Kidney (tissue), 14 donors: ENCODE results near the gene TMEM101. TPM values are rescaled to one million over a fixed set of nuclear protein-coding genes. Genes with fewer than 3 reads are reported as not detected.
"Not testable (repeated sequence)": the region's sequence is repeated elsewhere in the genome, so short reads cannot be mapped to it uniquely, and the experiment has no call there.

ENCODE experiments used
- DNase-seq, 5 donors: peaks; one replicate each; pipeline ENCODE4 v3.0.0-alpha.2; 2013 to 2020
- FAIRE-seq: peaks from 2 replicates; lab custom pipeline; 2012; peaks lifted over from hg19 to GRCh38; lab: Jason Lieb, UNC
- H3K27ac ChIP-seq, 2 donors: one replicate each; pipeline ENCODE4 v1.7.0; 2013; ENCODE audit warnings: low read depth in 2 of 2, low read length in 2 of 2, inconsistent platforms in 1 of 2
- H3K27me3 ChIP-seq: one replicate; pipeline ENCODE4 v1.7.1; 2013; ENCODE audit warnings: low read length, inconsistent platforms; ENCODE audit not compliant: control insufficient read depth, insufficient read depth
- H3K36me3 ChIP-seq, 3 donors: one replicate each; pipeline versions ENCODE4 v1.7.0 to v1.7.1; 2013; ENCODE audit warnings: low read length in 3 of 3, control low read depth in 1 of 3, inconsistent platforms in 1 of 3; ENCODE audit not compliant: insufficient read depth in 3 of 3, control insufficient read depth in 2 of 3
- H3K4me1 ChIP-seq, 3 donors: one replicate each; pipeline versions ENCODE4 v1.7.0 to v1.7.1; 2013; ENCODE audit warnings: low read length in 3 of 3, inconsistent platforms in 1 of 3, low read depth in 1 of 3; ENCODE audit not compliant: control insufficient read depth in 2 of 3, insufficient read depth in 2 of 3
- H3K4me3 ChIP-seq, 3 donors: one replicate each; pipeline versions ENCODE4 v1.7.0 to v1.8.1; 2013; ENCODE audit warnings: low read length in 3 of 3, control low read depth in 1 of 3, inconsistent platforms in 1 of 3
- H3K9ac ChIP-seq, 3 donors: one replicate each; pipeline versions ENCODE4 v1.7.0 to v1.7.1; 2013; ENCODE audit warnings: low read length in 3 of 3, control low read depth in 1 of 3, inconsistent platforms in 1 of 3
- H3K9me3 ChIP-seq, 3 donors: one replicate each; pipeline versions ENCODE4 v1.7.0 to v1.7.1; 2013; ENCODE audit warnings: low read length in 3 of 3, control low read depth in 1 of 3, inconsistent platforms in 1 of 3; ENCODE audit not compliant: control insufficient read depth in 2 of 3, insufficient read depth in 1 of 3
- intact Hi-C: fragments of 100-400 bp; cut with DNase I; formaldehyde crosslinking; loops from one replicate; pipeline ENCODE4 v1.11.1; 2022
- polyA plus RNA-seq: library from polyadenylated mRNA; stranded (reverse); fragments of 350-450 nt; fragmentation: Illumina TruSeq; extraction: RNeasy Lipid Tissue Mini Kit (QIAGEN cat#74804); gene quantifications from one replicate; pipeline ENCODE4 v1.2.3, GENCODE V29; 2014; ENCODE audit warnings: low read depth, low replicate concordance; ENCODE audit not compliant: insufficient read depth
- total RNA-seq: library from RNA; stranded (reverse); fragmentation: NEBNext Ultra II Directional; extraction: Animal tissue kit (Norgen Biotek cat#: 25700); gene quantifications from one replicate; pipeline ENCODE4 v1.2.1, GENCODE V29; 2021
- TF ChIP-seq, protein P1 (sequence below): IDR thresholded peaks from 3 replicates; pipeline ENCODE4 v1.5.1; 2012; ENCODE audit warnings: mild to moderate bottlenecking, moderate library complexity, borderline replicate concordance; ENCODE audit not compliant: insufficient read depth; ENCODE audit errors: extremely low read depth
- donor health status: control.
- donor health status: control.
- donor health status: control.
- donor health status: control.
- donor health status: control.
- donor health status: DM: yes; HTN: yes; CAD: no.
- donor health status: Normal renal cell carcinoma (clear cell type).

The TMEM101 gene
- total and polyA plus RNA-seq, 2 donors from 2014 or later, result 31.2 to 111 TPM

DNA sequence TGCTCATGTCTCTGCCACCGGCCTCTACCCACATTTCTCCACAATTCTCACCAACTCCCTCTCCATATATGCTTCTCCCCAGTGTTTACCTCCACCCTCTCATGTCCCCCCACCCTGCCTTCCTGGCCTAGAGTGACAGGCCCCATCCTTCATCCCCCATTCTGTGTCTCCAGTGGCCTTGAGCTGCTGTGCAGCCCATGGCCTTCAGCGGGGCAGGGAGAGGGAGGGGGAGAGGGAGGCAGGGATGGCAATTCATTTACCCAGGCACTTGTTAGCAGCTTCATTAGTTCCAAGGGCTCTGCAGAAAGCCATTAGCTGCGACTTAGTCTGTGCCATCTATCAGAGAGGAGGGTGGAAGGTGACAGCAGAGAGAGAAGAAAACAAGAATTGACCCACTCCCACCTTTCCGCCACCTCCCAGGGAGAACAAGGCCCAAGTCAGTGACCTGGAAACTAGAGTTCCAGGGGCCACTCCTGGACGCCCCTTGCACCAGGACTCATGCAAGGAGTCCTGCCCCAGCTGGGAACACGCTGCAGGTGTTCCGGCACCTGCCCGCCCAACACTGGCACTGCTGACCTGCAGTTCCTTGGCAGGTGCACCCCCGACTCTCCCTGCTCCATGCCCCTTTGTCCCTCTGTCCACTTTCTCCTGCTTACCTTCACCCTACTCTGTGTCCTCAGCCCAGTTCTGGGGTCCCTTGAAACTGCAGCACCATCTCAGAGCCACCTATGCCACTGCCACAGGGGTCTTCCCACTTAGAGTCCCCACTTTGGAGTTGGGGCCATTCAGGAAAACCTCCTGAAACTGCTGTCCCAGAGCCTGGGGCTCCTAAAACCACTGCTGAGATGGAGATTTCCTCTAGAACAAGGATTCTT lies 37.6 kb downstream of the TMEM101 start:
- TF ChIP-seq, protein P1, sequence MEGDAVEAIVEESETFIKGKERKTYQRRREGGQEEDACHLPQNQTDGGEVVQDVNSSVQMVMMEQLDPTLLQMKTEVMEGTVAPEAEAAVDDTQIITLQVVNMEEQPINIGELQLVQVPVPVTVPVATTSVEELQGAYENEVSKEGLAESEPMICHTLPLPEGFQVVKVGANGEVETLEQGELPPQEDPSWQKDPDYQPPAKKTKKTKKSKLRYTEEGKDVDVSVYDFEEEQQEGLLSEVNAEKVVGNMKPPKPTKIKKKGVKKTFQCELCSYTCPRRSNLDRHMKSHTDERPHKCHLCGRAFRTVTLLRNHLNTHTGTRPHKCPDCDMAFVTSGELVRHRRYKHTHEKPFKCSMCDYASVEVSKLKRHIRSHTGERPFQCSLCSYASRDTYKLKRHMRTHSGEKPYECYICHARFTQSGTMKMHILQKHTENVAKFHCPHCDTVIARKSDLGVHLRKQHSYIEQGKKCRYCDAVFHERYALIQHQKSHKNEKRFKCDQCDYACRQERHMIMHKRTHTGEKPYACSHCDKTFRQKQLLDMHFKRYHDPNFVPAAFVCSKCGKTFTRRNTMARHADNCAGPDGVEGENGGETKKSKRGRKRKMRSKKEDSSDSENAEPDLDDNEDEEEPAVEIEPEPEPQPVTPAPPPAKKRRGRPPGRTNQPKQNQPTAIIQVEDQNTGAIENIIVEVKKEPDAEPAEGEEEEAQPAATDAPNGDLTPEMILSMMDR, result no peak
- Histone ChIP-seq H3K4me3 (no peak overlapping the region), H3K9me3 (no peaks in the 10 kb centered on the region), H3K27ac (no peak overlapping the region), H3K4me1 (no peaks in the 10 kb centered on the region), H3K27me3 (no peaks in the 10 kb centered on the region), H3K36me3 (no peaks in the 10 kb centered on the region), H3K9ac (no peak overlapping the region)
- DNase-seq (peak in 4 of 5 donors; percentile 22 to 57 (median 40)), FAIRE-seq (no peak)
- intact Hi-C loops, result no loop called here

DNA sequence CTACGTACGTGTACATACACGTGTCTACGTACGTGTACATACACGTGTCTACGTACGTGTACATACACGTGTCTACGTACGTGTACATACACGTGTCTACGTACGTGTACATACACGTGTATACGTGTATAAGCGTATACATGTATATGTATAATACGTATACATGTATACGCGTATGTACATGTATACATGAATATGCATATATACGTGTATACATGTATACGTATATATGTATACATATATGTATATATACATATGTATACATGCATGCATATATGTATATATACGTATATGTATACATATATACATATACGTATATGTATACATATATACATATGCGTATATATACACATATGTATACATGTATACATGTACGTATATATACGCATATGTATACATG lies 38.9 kb downstream of the TMEM101 start:
- TF ChIP-seq, protein P1, result no peak
- Histone ChIP-seq H3K9me3 (no peaks in the 10 kb centered on the region), H3K36me3 (no peaks in the 10 kb centered on the region), H3K27ac (no peak overlapping the region), H3K9ac (no peak overlapping the region), H3K4me1 (no peaks in the 10 kb centered on the region), H3K27me3 (no peaks in the 10 kb centered on the region), H3K4me3 (no peak overlapping the region)
- FAIRE-seq (no peak), DNase-seq (no peak)
- intact Hi-C loops, result no loop called here

- Histone ChIP-seq H3K9ac (no peak overlapping the region), H3K4me1 (no peaks in the 10 kb centered on the region), H3K9me3 (no peaks in the 10 kb centered on the region), H3K27me3 (no peaks in the 10 kb centered on the region), H3K4me3 (no peak overlapping the region), H3K27ac (no peak overlapping the region), H3K36me3 (no peaks in the 10 kb centered on the region)
- TF ChIP-seq, protein P1, result no peak
- intact Hi-C loops, result no loop called here
- FAIRE-seq (no peak), DNase-seq (no peak)
Observed at GRCh38 chr17:43974382-43975266, 40.1 kb downstream of the TMEM101 start.

DNA sequence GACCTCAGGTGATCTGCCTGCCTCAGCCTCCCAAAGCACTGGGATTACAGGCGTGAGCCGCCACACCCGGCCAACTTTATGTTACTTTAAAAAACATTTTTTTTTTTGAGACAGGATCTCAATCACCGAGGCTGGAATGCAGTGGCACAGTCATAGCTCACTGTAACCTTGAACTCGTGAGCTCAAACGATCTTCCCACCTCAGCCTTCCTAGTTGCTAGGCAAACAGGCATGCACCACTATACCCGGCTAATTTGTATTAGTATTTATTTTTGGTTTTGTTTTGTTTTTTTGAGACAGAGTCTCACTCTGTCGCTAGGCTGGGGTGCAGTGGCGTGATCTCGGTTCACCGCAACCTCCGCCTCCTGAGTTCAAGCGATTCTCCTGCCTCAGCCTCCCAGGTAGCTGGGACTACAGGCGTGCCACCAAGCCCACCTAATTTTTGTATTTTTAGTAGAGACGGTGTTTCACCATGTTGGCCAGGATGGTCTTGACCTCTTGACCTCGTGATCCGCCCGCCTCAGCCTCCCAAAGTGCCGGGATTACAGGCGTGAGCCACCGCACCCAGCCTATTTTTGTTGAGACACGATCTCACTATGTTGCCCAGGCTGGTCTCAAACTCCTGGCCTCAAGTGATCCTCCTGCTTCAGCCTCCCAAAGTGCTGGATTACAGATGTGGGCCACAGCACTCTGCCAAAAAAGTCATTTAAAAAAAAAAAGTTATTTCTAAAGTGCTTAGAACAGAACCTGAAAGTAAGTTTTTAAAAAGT lies 42.1 kb downstream of the TMEM101 start:
- H3K27ac ChIP-seq, H3K27me3 ChIP-seq, intact Hi-C loops, H3K36me3 ChIP-seq, H3K9me3 ChIP-seq, H3K4me3 ChIP-seq, H3K4me1 ChIP-seq, FAIRE-seq, H3K9ac ChIP-seq: not testable (repeated sequence)
- DNase-seq, result peak in 1 of 5 donors; percentile 32

DNA sequence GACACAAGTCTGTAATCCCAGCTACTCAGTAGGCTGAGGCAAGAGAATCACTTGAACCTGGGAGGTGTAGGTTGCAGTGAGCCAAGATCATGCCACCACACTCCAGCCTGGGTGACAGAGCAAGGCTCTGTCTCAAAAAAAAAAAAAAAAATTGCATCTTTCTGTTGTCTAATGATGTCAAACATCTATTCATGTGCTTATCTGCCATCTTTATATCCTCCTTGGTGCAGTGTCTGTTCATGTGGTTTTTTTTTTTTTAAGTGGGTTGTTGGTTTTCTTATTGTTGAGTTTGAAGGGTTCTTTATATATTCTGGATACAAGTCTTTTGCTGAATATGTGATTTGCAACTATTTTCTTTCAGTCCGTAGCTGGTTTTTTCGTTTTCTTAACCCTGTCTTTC lies 43.3 kb downstream of the TMEM101 start:
- FAIRE-seq, H3K27ac ChIP-seq, H3K4me1 ChIP-seq, intact Hi-C loops, H3K4me3 ChIP-seq, H3K9me3 ChIP-seq, H3K36me3 ChIP-seq, H3K27me3 ChIP-seq, DNase-seq, H3K9ac ChIP-seq: not testable (repeated sequence)
